GM20000 (cell line): ENCODE data around the gene OSBPL6.

Source experiments
- DNase-seq: peaks from one replicate; pipeline ENCODE4 v3.0.0; 2012; ENCODE audit warnings: low spot score
- CTCF ChIP-seq: IDR thresholded peaks from 2 replicates; pipeline ENCODE4 v1.5.1; 2012; ENCODE audit warnings: mild to moderate bottlenecking, control low read depth; ENCODE audit errors: extremely low read depth, missing control alignments

OSBPL6 gene

GRCh38 chr2:178287652-178288344 lies 93.5 kb downstream of the OSBPL6 start:
- no peak for DNase-seq
- no peak for TF ChIP-seq CTCF

- no peak for TF ChIP-seq CTCF
- DNase-seq = no peak
These were observed 97.4 kb downstream of the OSBPL6 start for GRCh38 chr2:178291703-178292102.

- no peak for TF ChIP-seq CTCF
- DNase-seq = no peak
These were observed 98.3 kb downstream of the OSBPL6 start for GRCh38 chr2:178292586-178292985.

GRCh38 chr2:178295115-178295514 lies 100.8 kb downstream of the OSBPL6 start:
- no peak for DNase-seq
- TF ChIP-seq CTCF = no peak

- TF ChIP-seq CTCF = no peak
- DNase-seq = no peak
These were observed 101.6 kb downstream of the OSBPL6 start for GRCh38 chr2:178295906-178296305.

- DNase-seq = no peak
These were observed 102.2 kb downstream of the OSBPL6 start for GRCh38 chr2:178296394-178297090.

More at GRCh38 chr2:178296394-178297090, 102.2 kb downstream of the OSBPL6 start:
- no peak for TF ChIP-seq CTCF
